GM19351 (cell line): ENCODE results near the gene CDK17.

ENCODE experiments used
- ATAC-seq: cut with Tn5 transposase; IDR thresholded peaks from one replicate; pipeline ENCODE4 v1.9.1; 2021; ENCODE audit warnings: mild to moderate bottlenecking, moderate library complexity; ENCODE audit not compliant: unreplicated experiment

The CDK17 gene

GRCh38 chr12:96271469-96272199, 128.6 kb downstream of the CDK17 start:
- ATAC-seq = no peak

- no peak for ATAC-seq
Observed at GRCh38 chr12:96266238-96266637, 134.0 kb downstream of the CDK17 start.

- ATAC-seq = no peak
Observed at GRCh38 chr12:96265836-96266235, 134.4 kb downstream of the CDK17 start.

GRCh38 chr12:96265400-96265799, 134.8 kb downstream of the CDK17 start:
- ATAC-seq = no peak

GRCh38 chr12:96263449-96263902, 136.8 kb downstream of the CDK17 start:
- ATAC-seq = no peak

- no peak for ATAC-seq
Observed at GRCh38 chr12:96261557-96261956, 138.7 kb downstream of the CDK17 start.

GRCh38 chr12:96260644-96261043, 139.6 kb downstream of the CDK17 start:
- ATAC-seq = no peak

- no peak for ATAC-seq
Observed at GRCh38 chr12:96260231-96260630, 140.0 kb downstream of the CDK17 start.

- ATAC-seq = no peak
Observed at GRCh38 chr12:96258104-96258961, 141.9 kb downstream of the CDK17 start.

- ATAC-seq = no peak
Observed at GRCh38 chr12:96257550-96258103, 142.6 kb downstream of the CDK17 start.

- no peak for ATAC-seq
Observed at GRCh38 chr12:96256672-96257361, 143.4 kb downstream of the CDK17 start.

- no peak for ATAC-seq
Observed at GRCh38 chr12:96255077-96255476, 145.2 kb downstream of the CDK17 start.

- ATAC-seq = no peak
Observed at GRCh38 chr12:96250119-96250685, 150.0 kb downstream of the CDK17 start.

- ATAC-seq = no peak
Observed at GRCh38 chr12:96249196-96250118, 150.8 kb downstream of the CDK17 start.

- ATAC-seq = no peak
Observed at GRCh38 chr12:96248136-96248931, 151.9 kb downstream of the CDK17 start.

- ATAC-seq = no peak
Observed at GRCh38 chr12:96247563-96247962, 152.7 kb downstream of the CDK17 start.

GRCh38 chr12:96246926-96247505, 153.2 kb downstream of the CDK17 start:
- ATAC-seq = no peak

- ATAC-seq = no peak
Observed at GRCh38 chr12:96244826-96245225, 155.4 kb downstream of the CDK17 start.

GRCh38 chr12:96242597-96242996, 157.6 kb downstream of the CDK17 start:
- ATAC-seq = no peak
